Ishikawa (cell line): ENCODE results near the gene EEFSEC.

Source experiments
- CEBPB ChIP-seq: IDR thresholded peaks from 2 replicates; pipeline ENCODE4 v1.6.1; 2012
- CREB1 ChIP-seq: IDR thresholded peaks from 2 replicates; pipeline ENCODE4 v1.6.1; 2012; ENCODE audit warnings: low read depth
- EP300 ChIP-seq: IDR thresholded peaks from 2 replicates; pipeline ENCODE4 v1.6.1; 2012; ENCODE audit warnings: borderline replicate concordance
- FOXM1 ChIP-seq: IDR thresholded peaks from 2 replicates; pipeline ENCODE4 v1.6.1; 2012; ENCODE audit warnings: low read depth, borderline replicate concordance
- MAX ChIP-seq: IDR thresholded peaks from 2 replicates; pipeline ENCODE4 v1.6.1; 2012
- NFIC ChIP-seq: IDR thresholded peaks from 2 replicates; pipeline ENCODE4 v1.6.1; 2012
- RAD21 ChIP-seq: IDR thresholded peaks from 2 replicates; pipeline ENCODE4 v1.6.1; 2012; ENCODE audit warnings: low read depth
- REST ChIP-seq: IDR thresholded peaks from 2 replicates; pipeline ENCODE4 v1.6.1; 2012; ENCODE audit warnings: low read depth, mild to moderate bottlenecking
- TAF1 ChIP-seq: IDR thresholded peaks from 2 replicates; pipeline ENCODE4 v1.6.1; 2012; ENCODE audit warnings: low read depth, mild to moderate bottlenecking
- TEAD4 ChIP-seq: IDR thresholded peaks from 2 replicates; pipeline ENCODE4 v1.6.1; 2012
- USF1 ChIP-seq: IDR thresholded peaks from 2 replicates; pipeline ENCODE4 v1.6.1; 2012
- YY1 ChIP-seq: IDR thresholded peaks from 2 replicates; pipeline ENCODE4 v1.6.1; 2012; ENCODE audit warnings: low read depth
- ZBTB7A ChIP-seq: IDR thresholded peaks from 2 replicates; pipeline ENCODE4 v1.6.1; 2012; ENCODE audit warnings: low read depth

GRCh38 chr3:128185630-128186447 is 32.6 kb downstream of the EEFSEC start:
- TF ChIP-seq RAD21 (no peak), TAF1 (no peak), FOXM1 (no peak), CREB1 (no peak), ZBTB7A (no peak), REST (no peak), MAX (no peak), CEBPB (no peak), USF1 (no peak), EP300 (no peak), TEAD4 (no peak), YY1 (no peak), NFIC (no peak)
